GM12865 (cell line): ENCODE measurements around the gene TAF6.

Source experiments
- DNase-seq: peaks from one replicate; pipeline ENCODE4 v3.0.0; 2010; ENCODE audit warnings: low read depth
- H3K4me3 ChIP-seq: 2 replicates; pipeline ENCODE4 v1.5.1; 2011; ENCODE audit warnings: mild to moderate bottlenecking, low read depth, low read length, control low read depth
- CTCF ChIP-seq: IDR thresholded peaks from 2 replicates; pipeline ENCODE4 v1.5.1; 2011; ENCODE audit warnings: low read length, control low read depth, low read depth, inconsistent platforms; ENCODE audit not compliant: insufficient read depth; ENCODE audit errors: missing control alignments

Gene TAF6

GRCh38 chr7:100119072-100119969 lies at the start of gene TAF6, which contains the start of gene CNPY4:
Gene TAF6, minus strand, starts transcription at chr7:100119358. Its CDS starts 5,149 bp downstream, at chr7:100114209.
Gene CNPY4, plus strand, starts transcription at chr7:100119634. Its CDS starts 111 bp downstream, at chr7:100119745.
- peak within 1 kb of the TSS; percentile 99 for H3K4me3 ChIP-seq
- TF ChIP-seq CTCF = no peak
- peak; percentile 97 for DNase-seq

GRCh38 chr7:100167912-100168323 lies 48.8 kb upstream of the TAF6 start:
- DNase-seq = no peak
- no peak for TF ChIP-seq CTCF
- peak overlapping the region; percentile 12; the same call in 1 of the 2 replicates for H3K4me3 ChIP-seq

GRCh38 chr7:100166970-100167911 lies 48.1 kb upstream of the TAF6 start:
- TF ChIP-seq CTCF = no peak
- no peak for DNase-seq
- no peak overlapping the region for H3K4me3 ChIP-seq

GRCh38 chr7:100166317-100166940 lies 47.3 kb upstream of the TAF6 start:
- TF ChIP-seq CTCF = no peak
- no peak for DNase-seq
- no peak overlapping the region for H3K4me3 ChIP-seq

GRCh38 chr7:100163871-100164270 lies 44.7 kb upstream of the TAF6 start:
- DNase-seq = no peak
- H3K4me3 ChIP-seq = no peak overlapping the region
- no peak for TF ChIP-seq CTCF

- no peak for TF ChIP-seq CTCF
- no peak overlapping the region for H3K4me3 ChIP-seq
- DNase-seq = no peak
Measured at GRCh38 chr7:100163006-100163531, 43.9 kb upstream of the TAF6 start.
